Osteocyte (in vitro differentiated cells): ENCODE results near the gene ATP2C2. TPM values are rescaled to one million over a fixed set of nuclear protein-coding genes. Genes with fewer than 3 reads are reported as not detected.

Experiments used
- DNase-seq: peaks from one replicate; pipeline ENCODE4 v3.0.0; 2021; ENCODE audit warnings: mixed read lengths; ENCODE audit not compliant: unreplicated experiment; ENCODE audit errors: extremely low spot score
- H3K27ac Mint-ChIP-seq: one replicate; pipeline ENCODE4 v1.8.0; 2021; ENCODE audit warnings: mild to moderate bottlenecking, mixed read lengths; ENCODE audit not compliant: unreplicated experiment
- H3K27me3 Mint-ChIP-seq: one replicate; pipeline ENCODE4 v1.8.0; 2021; ENCODE audit warnings: mixed read lengths; ENCODE audit not compliant: unreplicated experiment
- H3K36me3 Mint-ChIP-seq: one replicate; pipeline ENCODE4 v1.8.0; 2021; ENCODE audit warnings: mixed read lengths; ENCODE audit not compliant: unreplicated experiment
- H3K4me1 Mint-ChIP-seq: one replicate; pipeline ENCODE4 v1.8.0; 2021; ENCODE audit warnings: mixed read lengths; ENCODE audit not compliant: unreplicated experiment
- H3K4me3 Mint-ChIP-seq: one replicate; pipeline ENCODE4 v1.8.0; 2021; ENCODE audit warnings: mild to moderate bottlenecking, moderate library complexity, mixed read lengths; ENCODE audit not compliant: unreplicated experiment
- H3K9me3 Mint-ChIP-seq: one replicate; pipeline ENCODE4 v1.8.0; 2021; ENCODE audit warnings: mixed read lengths; ENCODE audit not compliant: unreplicated experiment
- total RNA-seq: library from RNA; stranded (reverse); gene quantifications from 2 replicates; pipeline ENCODE4 v1.2.1, GENCODE V29; 2021
- TF ChIP-seq, protein P1 (sequence below): fragments of 200-600 bp; sonication (generic); IDR thresholded peaks from 2 replicates; pipeline ENCODE4 v1.5.0; 2021; ENCODE audit warnings: antibody characterized with exemption, mild to moderate bottlenecking, moderate library complexity

Gene ATP2C2
- total RNA-seq, 1 donor from 2014 or later = not detected

DNA sequence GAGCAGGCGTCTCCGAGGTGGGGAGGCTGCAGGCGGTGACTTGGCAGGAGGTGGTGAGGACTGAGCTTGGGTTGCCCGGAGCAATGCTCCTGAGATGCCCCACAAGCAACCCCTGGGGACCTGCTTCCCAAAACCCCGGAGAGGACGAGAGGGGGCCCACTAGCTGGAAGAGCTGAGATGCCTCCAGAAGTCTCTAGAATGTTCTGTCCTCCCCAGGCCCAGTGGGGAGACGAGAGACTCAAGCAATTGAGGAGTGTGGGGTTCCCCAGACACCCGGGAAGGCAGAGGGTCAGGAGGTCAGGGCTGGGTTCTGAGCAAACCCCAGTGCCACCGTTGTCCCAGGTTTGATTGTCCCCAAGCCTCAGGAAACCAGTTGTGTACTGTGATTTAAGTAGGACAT is 21.2 kb upstream of the ATP2C2 start:
- Mint-ChIP-seq H3K4me1 (no peaks in the 10 kb centered on the region), H3K9me3 (no peaks in the 10 kb centered on the region), H3K4me3 (no peak overlapping the region), H3K27me3 (peaks cover 24% of the 10 kb centered on the region), H3K36me3 (no peaks in the 10 kb centered on the region), H3K27ac (no peak overlapping the region)
- TF ChIP-seq, protein P1, sequence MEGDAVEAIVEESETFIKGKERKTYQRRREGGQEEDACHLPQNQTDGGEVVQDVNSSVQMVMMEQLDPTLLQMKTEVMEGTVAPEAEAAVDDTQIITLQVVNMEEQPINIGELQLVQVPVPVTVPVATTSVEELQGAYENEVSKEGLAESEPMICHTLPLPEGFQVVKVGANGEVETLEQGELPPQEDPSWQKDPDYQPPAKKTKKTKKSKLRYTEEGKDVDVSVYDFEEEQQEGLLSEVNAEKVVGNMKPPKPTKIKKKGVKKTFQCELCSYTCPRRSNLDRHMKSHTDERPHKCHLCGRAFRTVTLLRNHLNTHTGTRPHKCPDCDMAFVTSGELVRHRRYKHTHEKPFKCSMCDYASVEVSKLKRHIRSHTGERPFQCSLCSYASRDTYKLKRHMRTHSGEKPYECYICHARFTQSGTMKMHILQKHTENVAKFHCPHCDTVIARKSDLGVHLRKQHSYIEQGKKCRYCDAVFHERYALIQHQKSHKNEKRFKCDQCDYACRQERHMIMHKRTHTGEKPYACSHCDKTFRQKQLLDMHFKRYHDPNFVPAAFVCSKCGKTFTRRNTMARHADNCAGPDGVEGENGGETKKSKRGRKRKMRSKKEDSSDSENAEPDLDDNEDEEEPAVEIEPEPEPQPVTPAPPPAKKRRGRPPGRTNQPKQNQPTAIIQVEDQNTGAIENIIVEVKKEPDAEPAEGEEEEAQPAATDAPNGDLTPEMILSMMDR = no peak
- no peak for DNase-seq

- Mint-ChIP-seq H3K4me1 (no peaks in the 10 kb centered on the region), H3K27me3 (peaks cover 27% of the 10 kb centered on the region), H3K36me3 (no peaks in the 10 kb centered on the region), H3K9me3 (no peaks in the 10 kb centered on the region), H3K4me3 (no peak overlapping the region), H3K27ac (no peak overlapping the region)
- no peak for DNase-seq
- TF ChIP-seq, protein P1 = no peak
Measured at GRCh38 chr16:84348386-84348888, 19.9 kb upstream of the ATP2C2 start.

DNA sequence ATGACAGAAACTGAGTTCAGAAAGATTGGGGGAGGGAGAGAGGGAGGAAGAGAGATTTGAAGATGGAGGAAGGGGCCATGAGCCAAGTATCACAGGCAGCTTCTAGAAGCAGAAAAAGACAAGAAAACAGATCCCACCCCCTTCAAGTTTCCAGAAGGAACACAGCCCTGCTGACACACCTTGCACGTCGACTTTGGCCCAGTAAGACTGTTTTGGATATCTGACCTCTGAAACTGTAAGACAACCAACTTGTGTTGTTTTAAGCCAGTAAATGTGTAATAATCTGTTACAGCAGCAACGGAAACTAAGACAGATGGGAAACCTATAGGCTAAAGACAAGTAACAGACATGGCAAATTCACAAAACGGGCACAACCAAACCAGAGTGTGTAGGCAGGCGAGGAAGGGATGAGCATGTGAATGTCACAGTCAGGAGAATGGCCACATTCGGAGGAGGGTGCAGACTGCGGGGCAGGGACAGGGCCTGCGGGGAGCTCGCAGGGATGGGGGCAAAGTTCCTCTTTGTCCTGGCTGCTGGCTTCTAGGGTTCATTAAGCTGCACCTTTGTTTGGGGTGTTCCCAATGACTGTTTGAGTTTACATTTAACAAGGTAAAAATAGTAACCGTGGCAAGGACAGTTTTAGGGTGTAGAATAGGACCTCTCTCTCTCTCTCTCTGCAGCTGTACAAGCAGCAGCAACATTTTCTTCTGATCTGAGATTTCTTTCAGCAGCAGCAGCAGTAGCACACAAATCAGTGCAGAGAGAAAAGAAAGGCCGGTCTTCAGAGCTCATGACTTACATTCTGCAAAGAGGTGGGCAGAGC is 18.3 kb upstream of the ATP2C2 start:
- H3K36me3 Mint-ChIP-seq = no peaks in the 10 kb centered on the region
- no peaks in the 10 kb centered on the region for H3K4me1 Mint-ChIP-seq
- H3K9me3 Mint-ChIP-seq = no peaks in the 10 kb centered on the region
- H3K4me3 Mint-ChIP-seq = no peak overlapping the region
- H3K27ac Mint-ChIP-seq = no peak overlapping the region
- TF ChIP-seq, protein P1 = no peak
- H3K27me3 Mint-ChIP-seq = peaks cover 29% of the 10 kb centered on the region
- no peak for DNase-seq

DNA sequence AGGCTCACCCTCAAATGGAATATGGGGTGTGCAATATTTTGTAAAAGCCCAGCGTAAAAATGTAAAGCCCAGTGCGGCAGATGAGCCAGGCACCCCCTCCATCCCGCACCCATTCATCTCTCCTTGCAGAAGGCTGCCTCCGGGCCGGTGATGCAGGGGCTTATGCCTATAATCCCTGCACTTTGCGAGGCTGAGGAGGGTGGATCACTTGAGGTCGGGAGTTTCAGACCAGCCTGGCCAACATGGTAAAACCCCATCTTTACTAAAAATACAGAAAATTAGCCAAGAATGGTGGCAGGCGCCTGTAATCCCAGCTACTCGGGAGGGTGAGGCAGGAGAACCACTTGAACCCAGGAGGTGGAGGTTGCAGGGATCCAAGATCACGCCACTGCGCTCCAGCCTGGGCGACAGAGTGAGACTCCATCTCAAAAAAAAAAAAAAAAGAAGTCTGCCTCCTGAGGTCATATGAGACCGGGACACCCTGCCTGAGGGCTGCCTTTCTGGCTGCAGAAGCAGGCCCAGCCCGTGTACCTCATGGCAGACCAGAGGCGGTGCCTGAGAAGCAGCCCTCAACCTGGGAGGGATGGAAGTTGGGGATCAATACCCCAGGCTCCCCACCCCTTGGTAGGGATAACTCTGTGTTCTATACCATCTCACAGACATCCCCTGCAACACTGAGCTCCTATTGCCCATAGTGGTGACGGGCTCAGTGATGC is 17.5 kb upstream of the ATP2C2 start:
- H3K4me1 Mint-ChIP-seq = no peaks in the 10 kb centered on the region
- peaks cover 29% of the 10 kb centered on the region for H3K27me3 Mint-ChIP-seq
- TF ChIP-seq, protein P1 = no peak
- DNase-seq = no peak
- H3K4me3 Mint-ChIP-seq = no peak overlapping the region
- H3K36me3 Mint-ChIP-seq = no peaks in the 10 kb centered on the region
- no peaks in the 10 kb centered on the region for H3K9me3 Mint-ChIP-seq
- no peak overlapping the region for H3K27ac Mint-ChIP-seq

GRCh38 chr16:84351630-84352029 is 16.7 kb upstream of the ATP2C2 start:
- TF ChIP-seq, protein P1 = no peak
- peaks cover 32% of the 10 kb centered on the region for H3K27me3 Mint-ChIP-seq

More at GRCh38 chr16:84351630-84352029, 16.7 kb upstream of the ATP2C2 start:
- Mint-ChIP-seq H3K36me3 (no peaks in the 10 kb centered on the region), H3K4me3 (no peak overlapping the region), H3K4me1 (no peaks in the 10 kb centered on the region), H3K9me3 (no peaks in the 10 kb centered on the region), H3K27ac (no peak overlapping the region)
- DNase-seq = no peak
